Smooth muscle cell (in vitro differentiated cells): ENCODE measurements around the gene MIX23. TPM values are rescaled to one million over a fixed set of nuclear protein-coding genes. Genes with fewer than 3 reads are reported as not detected.

Experiments
- DNase-seq: peaks from one replicate; lab custom pipeline; 2025; ENCODE audit not compliant: unreplicated experiment; lab: John Stamatoyannopoulos, UW
- H2AFZ ChIP-seq: fragments of 200-600 bp; sonication (generic); 2 replicates; pipeline ENCODE4 v1.6.0; 2016; ENCODE audit warnings: antibody characterized with exemption, low read depth, mild to moderate bottlenecking
- H3F3A ChIP-seq: fragments of 200-600 bp; sonication (generic); 2 replicates; pipeline ENCODE4 v1.6.0; 2017; ENCODE audit warnings: antibody characterized with exemption, low read depth
- H3K27ac ChIP-seq: fragments of 200-600 bp; sonication (generic); 2 replicates; pipeline ENCODE4 v1.5.1; 2016; ENCODE audit warnings: low read depth, mild to moderate bottlenecking
- H3K27me3 ChIP-seq: fragments of 200-600 bp; sonication (generic); 2 replicates; pipeline ENCODE4 v1.6.1; 2016; ENCODE audit warnings: low read depth, mild to moderate bottlenecking
- H3K36me3 ChIP-seq: fragments of 200-600 bp; sonication (generic); 2 replicates; pipeline ENCODE4 v1.5.1; 2016; ENCODE audit warnings: low read depth
- H3K4me1 ChIP-seq: fragments of 200-600 bp; sonication (generic); 2 replicates; pipeline ENCODE4 v1.5.1; 2016; ENCODE audit warnings: low read depth
- H3K4me2 ChIP-seq: fragments of 200-600 bp; sonication (generic); 2 replicates; pipeline ENCODE4 v1.6.0; 2016; ENCODE audit warnings: mild to moderate bottlenecking
- H3K4me3 ChIP-seq: fragments of 200-600 bp; sonication (generic); 2 replicates; pipeline ENCODE4 v1.5.1; 2016; ENCODE audit warnings: mild to moderate bottlenecking
- H3K79me2 ChIP-seq: fragments of 200-600 bp; sonication (generic); 2 replicates; pipeline ENCODE4 v1.6.0; 2016; ENCODE audit warnings: low read depth, mild to moderate bottlenecking
- H3K9ac ChIP-seq: fragments of 200-600 bp; sonication (generic); 2 replicates; pipeline ENCODE4 v1.6.0; 2016; ENCODE audit warnings: low read depth
- H3K9me3 ChIP-seq: fragments of 200-600 bp; sonication (generic); replicated peaks from 2 replicates; pipeline ENCODE4 v1.5.1; 2016; ENCODE audit warnings: low read depth
- H4K20me1 ChIP-seq: fragments of 200-600 bp; sonication (generic); 2 replicates; pipeline ENCODE4 v1.6.0; 2016; ENCODE audit warnings: low read depth
- CTCF ChIP-seq: fragments of 200-600 bp; sonication (generic); IDR thresholded peaks from 2 replicates; pipeline ENCODE4 v1.5.1; 2017; ENCODE audit warnings: borderline replicate concordance, mild to moderate bottlenecking, antibody characterized with exemption; ENCODE audit not compliant: insufficient read depth, poor library complexity, severe bottlenecking
- WGBS: methylation state at CpG from one replicate; pipeline ENCODE4 v1.1.7; 2016; ENCODE audit warnings: low lambda C conversion rate; 5-methylcytosine and 5-hydroxymethylcytosine counted together
- polyA plus RNA-seq: library from polyadenylated mRNA; unstranded; fragments of >200 nt; fragmentation: Nextera tagmentation; extraction: Ambion mirVana; gene quantifications from 2 replicates; pipeline ENCODE4 v1.2.1, GENCODE V29; 2016
- total RNA-seq: library from RNA; depleted of rRNA; stranded (reverse); fragments of >200 nt; gene quantifications from 2 replicates; pipeline ENCODE4 v1.2.3, GENCODE V29; 2014

Gene MIX23
- total and polyA plus RNA-seq, 2 experiments from 2014 or later = 43.4 to 48.8 TPM

DNA sequence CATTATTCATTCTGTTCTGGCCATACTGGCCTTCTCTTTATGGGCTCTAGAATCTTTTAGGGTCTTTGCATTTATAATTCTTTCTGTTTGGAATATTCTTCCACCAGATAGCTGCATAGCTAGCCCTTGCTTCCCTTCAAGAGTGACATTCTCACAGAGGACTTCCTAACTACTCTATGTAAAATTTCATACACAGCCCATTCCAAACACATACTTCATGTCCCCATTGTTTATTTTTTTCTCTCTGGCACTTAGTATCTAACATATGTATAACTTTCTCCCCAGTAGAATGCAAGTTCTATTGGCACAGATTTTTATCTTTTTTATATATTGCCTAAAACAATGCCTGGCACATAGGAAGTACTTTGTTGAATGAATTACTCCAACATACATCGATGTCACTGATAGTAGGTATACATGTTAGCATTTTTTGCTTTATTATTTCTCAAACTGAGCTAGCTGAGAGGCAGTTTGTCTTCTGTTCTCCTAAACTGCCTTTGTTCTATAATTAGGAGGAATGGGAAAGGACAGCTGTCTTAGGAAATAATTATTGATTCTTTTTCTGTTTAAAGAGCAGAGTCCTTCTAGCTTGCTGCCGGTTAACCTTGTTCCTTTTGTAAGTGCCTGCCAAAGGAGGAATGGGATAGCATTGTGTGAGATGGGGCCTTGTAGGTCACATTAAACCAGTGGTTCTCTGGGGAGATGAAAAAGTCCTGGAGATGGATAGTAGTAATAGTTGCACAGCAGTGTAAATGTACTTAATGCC, 8.8 kb upstream of the MIX23 start:
- no peak for DNase-seq
- peaks cover 22% of the 10 kb centered on the region for H3K4me1 ChIP-seq
- WGBS = 71% methylated on average over 2 of the region's 2 CpGs

GRCh38 chr3:122390665-122391064, 7.6 kb upstream of the MIX23 start:
- no peak overlapping the region for H3K9ac ChIP-seq
- no peaks in the 10 kb centered on the region for H3K9me3 ChIP-seq
- H3K4me1 ChIP-seq = peaks cover 21% of the 10 kb centered on the region
- TF ChIP-seq CTCF = no peak
- no peak overlapping the region for H3K4me3 ChIP-seq
- peaks cover 44% of the 10 kb centered on the region for H4K20me1 ChIP-seq
- no peaks in the 10 kb centered on the region for H3K27me3 ChIP-seq
- no peak for DNase-seq
- no peak overlapping the region for H3K27ac ChIP-seq
- H3K79me2 ChIP-seq = peaks cover 35% of the 10 kb centered on the region
- 82% methylated on average over 4 of the region's 4 CpGs for WGBS
- H3F3A ChIP-seq = peaks cover 28% of the 10 kb centered on the region
- H2AFZ ChIP-seq = no peak overlapping the region
- no peaks in the 10 kb centered on the region for H3K36me3 ChIP-seq
- H3K4me2 ChIP-seq = no peak overlapping the region

More for the DNA sequence above, 8.8 kb upstream of the MIX23 start:
- H3K9ac ChIP-seq = no peak overlapping the region
- TF ChIP-seq CTCF = no peak
- no peaks in the 10 kb centered on the region for H3K36me3 ChIP-seq
- H3K9me3 ChIP-seq = no peaks in the 10 kb centered on the region
- H3F3A ChIP-seq = peaks cover 28% of the 10 kb centered on the region
- H3K4me2 ChIP-seq = no peak overlapping the region
- no peak overlapping the region for H3K4me3 ChIP-seq
- H3K27ac ChIP-seq = peak overlapping the region; percentile 87
- peaks cover 23% of the 10 kb centered on the region for H3K79me2 ChIP-seq
- H3K27me3 ChIP-seq = no peaks in the 10 kb centered on the region
- H4K20me1 ChIP-seq = peaks cover 34% of the 10 kb centered on the region
- no peak overlapping the region for H2AFZ ChIP-seq

GRCh38 chr3:122389892-122390291, 6.9 kb upstream of the MIX23 start:
- Histone ChIP-seq H3K4me3 (no peak overlapping the region), H2AFZ (no peak overlapping the region), H3F3A (peaks cover 24% of the 10 kb centered on the region), H3K4me1 (peaks cover 18% of the 10 kb centered on the region), H3K27me3 (no peaks in the 10 kb centered on the region), H3K9me3 (no peaks in the 10 kb centered on the region), H3K9ac (no peak overlapping the region), H3K79me2 (peaks cover 43% of the 10 kb centered on the region), H3K27ac (no peak overlapping the region), H3K36me3 (no peaks in the 10 kb centered on the region), H3K4me2 (no peak overlapping the region), H4K20me1 (peaks cover 49% of the 10 kb centered on the region)
- no peak for TF ChIP-seq CTCF
- WGBS = 87% methylated on average over 4 of the region's 4 CpGs
- no peak for DNase-seq

DNA sequence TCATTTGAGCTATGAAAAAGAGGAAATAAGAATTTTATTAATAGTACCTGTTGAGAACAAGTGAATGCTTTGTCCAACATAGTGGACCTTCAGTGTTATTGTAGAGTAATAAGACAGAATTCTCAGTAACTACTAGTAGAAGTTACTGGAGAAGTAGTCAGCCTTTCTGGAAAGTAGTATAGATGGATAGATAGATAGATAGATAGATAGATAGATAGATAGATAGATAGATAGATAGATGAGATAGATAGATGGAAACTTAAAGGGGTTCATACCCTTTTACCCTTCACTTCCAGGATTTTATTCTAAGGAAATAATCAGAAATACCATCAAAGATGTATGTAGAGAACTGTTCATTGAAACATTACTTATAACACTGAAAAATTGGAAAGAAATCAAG, 6.2 kb upstream of the MIX23 start:
- peaks cover 49% of the 10 kb centered on the region for H4K20me1 ChIP-seq
- H3K9ac ChIP-seq = no peak overlapping the region
- peaks cover 48% of the 10 kb centered on the region for H3K79me2 ChIP-seq
- H2AFZ ChIP-seq = no peak overlapping the region
- peaks cover 22% of the 10 kb centered on the region for H3F3A ChIP-seq
- no peak overlapping the region for H3K27ac ChIP-seq
- H3K4me3 ChIP-seq = no peak overlapping the region
- H3K9me3 ChIP-seq = no peaks in the 10 kb centered on the region
- DNase-seq = no peak
- H3K4me2 ChIP-seq = no peak overlapping the region
- H3K36me3 ChIP-seq = no peaks in the 10 kb centered on the region
- no peaks in the 10 kb centered on the region for H3K27me3 ChIP-seq
- H3K4me1 ChIP-seq = peaks cover 20% of the 10 kb centered on the region
- TF ChIP-seq CTCF = no peak
